Epithelial cell of proximal tubule (primary cell): ENCODE data around the gene BBC3. TPM values are rescaled to one million over a fixed set of nuclear protein-coding genes. Genes with fewer than 3 reads are reported as not detected.

ENCODE experiments used
- DNase-seq: peaks from one replicate; pipeline ENCODE4 v3.0.0-alpha.2; 2011; ENCODE audit warnings: low read depth
- H3K4me3 ChIP-seq: 2 replicates; pipeline ENCODE4 v1.5.1; 2011; ENCODE audit warnings: low read depth, mild to moderate bottlenecking, low read length
- total RNA-seq: library from RNA; depleted of rRNA; stranded (reverse); fragments of >200 nt; gene quantifications from 2 replicates; pipeline ENCODE4 v1.2.3, GENCODE V29; 2015
- TF ChIP-seq, protein P1 (sequence below): conservative IDR thresholded peaks from 2 replicates; pipeline ENCODE4 v1.5.1; 2012; ENCODE audit warnings: low read depth, mild to moderate bottlenecking, low read length

Gene BBC3
- total RNA-seq, 1 donor from 2014 or later: 16.0 TPM

DNA sequence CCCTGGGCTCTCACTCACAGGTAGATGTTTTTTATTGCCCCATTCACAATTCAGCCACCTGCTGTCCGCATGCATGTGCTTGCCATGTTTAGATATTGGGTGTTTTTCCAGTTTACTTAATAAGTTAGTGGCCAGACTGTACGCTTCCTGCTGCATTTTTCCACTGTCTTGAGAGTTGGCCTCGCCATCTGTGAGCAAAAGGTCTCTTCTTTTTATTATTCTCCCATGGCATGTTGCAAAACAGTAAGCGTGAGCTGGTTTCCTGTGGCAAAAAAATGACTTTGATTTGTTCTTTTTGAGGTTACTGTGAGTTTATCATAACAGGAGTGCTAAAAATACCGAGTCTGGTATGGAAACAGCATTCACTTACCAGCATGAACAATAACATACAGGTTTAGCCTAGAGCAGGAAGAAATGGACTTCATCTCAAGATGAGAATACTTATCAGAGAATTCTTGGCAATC lies 54.3 kb downstream of the BBC3 start:
- no peak overlapping the region for H3K4me3 ChIP-seq
- TF ChIP-seq, protein P1, sequence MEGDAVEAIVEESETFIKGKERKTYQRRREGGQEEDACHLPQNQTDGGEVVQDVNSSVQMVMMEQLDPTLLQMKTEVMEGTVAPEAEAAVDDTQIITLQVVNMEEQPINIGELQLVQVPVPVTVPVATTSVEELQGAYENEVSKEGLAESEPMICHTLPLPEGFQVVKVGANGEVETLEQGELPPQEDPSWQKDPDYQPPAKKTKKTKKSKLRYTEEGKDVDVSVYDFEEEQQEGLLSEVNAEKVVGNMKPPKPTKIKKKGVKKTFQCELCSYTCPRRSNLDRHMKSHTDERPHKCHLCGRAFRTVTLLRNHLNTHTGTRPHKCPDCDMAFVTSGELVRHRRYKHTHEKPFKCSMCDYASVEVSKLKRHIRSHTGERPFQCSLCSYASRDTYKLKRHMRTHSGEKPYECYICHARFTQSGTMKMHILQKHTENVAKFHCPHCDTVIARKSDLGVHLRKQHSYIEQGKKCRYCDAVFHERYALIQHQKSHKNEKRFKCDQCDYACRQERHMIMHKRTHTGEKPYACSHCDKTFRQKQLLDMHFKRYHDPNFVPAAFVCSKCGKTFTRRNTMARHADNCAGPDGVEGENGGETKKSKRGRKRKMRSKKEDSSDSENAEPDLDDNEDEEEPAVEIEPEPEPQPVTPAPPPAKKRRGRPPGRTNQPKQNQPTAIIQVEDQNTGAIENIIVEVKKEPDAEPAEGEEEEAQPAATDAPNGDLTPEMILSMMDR: no peak
- DNase-seq: no peak

DNA sequence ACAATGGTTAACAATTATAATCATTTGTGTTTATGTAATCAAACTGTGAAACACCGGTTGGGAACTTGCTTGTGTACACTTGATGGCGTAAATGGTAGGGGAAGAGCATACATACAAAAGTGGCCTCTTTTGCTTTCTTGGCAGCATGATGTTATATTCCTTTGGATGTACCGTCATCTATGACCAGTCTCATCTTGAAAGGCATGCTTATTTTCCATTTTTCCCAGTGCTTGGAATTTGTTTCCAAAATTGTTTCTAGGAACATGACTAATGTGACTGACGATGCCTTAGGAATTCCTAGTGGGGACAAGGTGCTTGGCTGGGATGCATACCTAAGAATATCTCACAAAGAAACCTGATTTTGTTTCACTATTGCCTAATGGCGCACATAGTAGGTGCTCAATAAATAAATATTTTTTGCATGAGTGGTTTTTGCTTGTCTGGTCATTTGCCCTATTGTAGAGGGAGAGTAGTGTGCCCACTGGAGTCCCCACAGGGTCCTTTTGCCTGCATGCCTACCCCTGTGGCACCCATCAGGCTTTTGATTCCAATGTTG lies 54.9 kb downstream of the BBC3 start:
- TF ChIP-seq, protein P1: no peak
- H3K4me3 ChIP-seq: no peak overlapping the region
- no peak for DNase-seq

GRCh38 chr19:47172666-47173455 lies 58.1 kb downstream of the BBC3 start:
- TF ChIP-seq, protein P1: no peak
- H3K4me3 ChIP-seq: no peak overlapping the region
- DNase-seq: no peak

Other genes with a start within 250 kb of the BBC3 start
- gene NPAS1, start 211.4 kb downstream of the BBC3 start, total RNA-seq: 0.63 and 1.1 TPM in 2 replicates
- 105 and 187 TPM in 2 replicates for gene TMEM160, start 182.6 kb downstream of the BBC3 start, total RNA-seq
- gene ZC3H4, start 117.4 kb downstream of the BBC3 start, total RNA-seq: 18.3 and 30.0 TPM in 2 replicates
- gene SAE1, start 100.4 kb downstream of the BBC3 start, total RNA-seq: 140 and 236 TPM in 2 replicates
- 14.7 and 17.8 TPM in 2 replicates for gene CCDC9, start 25.3 kb upstream of the BBC3 start, total RNA-seq
- 3.0 and 7.0 TPM in 2 replicates for gene INAFM1, start 43.7 kb upstream of the BBC3 start, total RNA-seq
- not detected in 2 replicates for gene C5AR1, start 78.7 kb upstream of the BBC3 start, total RNA-seq
- gene C5AR2, start 101.0 kb upstream of the BBC3 start, total RNA-seq: not detected in 2 replicates
- 11.5 and 18.8 TPM in 2 replicates for gene DHX34, start 118.1 kb upstream of the BBC3 start, total RNA-seq
- gene MEIS3, start 188.3 kb upstream of the BBC3 start, total RNA-seq: 0.29 TPM in 1 of 2 replicates, not detected in the other
- not detected in 2 replicates for gene SLC8A2, start 240.7 kb upstream of the BBC3 start, total RNA-seq